Natural killer cell (primary cell): Measurements from ENCODE around the gene MPRIP. TPM values are rescaled to one million over a fixed set of nuclear protein-coding genes. Genes with fewer than 3 reads are reported as not detected.

Experiments
- ATAC-seq, 3 donors: fragments of 150-1000 bp in 2 of 3; fragments of 200-7000 bp in 1 of 3; cut with Tn5 transposase; 1 replicate in 1 of 3; 2 replicates in 2 of 3; pipeline ENCODE4 v1.10.0; 2021; ENCODE audit warnings: mild to moderate bottlenecking in 2 of 3, moderate library complexity in 2 of 3
- DNase-seq, 2 donors: peaks; one replicate each; pipeline versions ENCODE4 v3.0.0 to v3.0.0-alpha.2; 2013 to 2021; ENCODE audit warnings: mixed read lengths in 1 of 2
- H3K27ac ChIP-seq: one replicate; pipeline ENCODE4 v1.5.1; 2013; ENCODE audit warnings: mild to moderate bottlenecking, low read length
- H3K27me3 ChIP-seq: one replicate; pipeline ENCODE4 v1.6.1; 2013; ENCODE audit warnings: low read length; ENCODE audit not compliant: control insufficient read depth, insufficient read depth
- H3K36me3 ChIP-seq: one replicate; pipeline ENCODE4 v1.6.1; 2013; ENCODE audit warnings: low read length; ENCODE audit not compliant: control insufficient read depth, insufficient read depth
- H3K4me1 ChIP-seq: one replicate; pipeline ENCODE4 v1.6.1; 2013; ENCODE audit warnings: low read length; ENCODE audit not compliant: control insufficient read depth, insufficient read depth
- H3K4me3 ChIP-seq: one replicate; pipeline ENCODE4 v1.5.1; 2013; ENCODE audit warnings: low read length
- H3K9me3 ChIP-seq: one replicate; pipeline ENCODE4 v1.6.1; 2013; ENCODE audit warnings: low read length; ENCODE audit not compliant: control insufficient read depth, insufficient read depth
- H3K27ac Mint-ChIP-seq, 2 donors: one replicate each; pipeline ENCODE4 v1.8.0; 2022; ENCODE audit warnings: mild to moderate bottlenecking in 2 of 2, mixed read lengths in 2 of 2, moderate library complexity in 1 of 2
- H3K27me3 Mint-ChIP-seq, 2 donors: one replicate each; pipeline ENCODE4 v1.8.0; 2022; ENCODE audit warnings: low read depth in 2 of 2, mixed read lengths in 2 of 2
- H3K36me3 Mint-ChIP-seq: one replicate; pipeline ENCODE4 v1.8.0; 2022; ENCODE audit warnings: mixed read lengths
- H3K4me1 Mint-ChIP-seq, 2 donors: one replicate each; pipeline ENCODE4 v1.8.0; 2022; ENCODE audit warnings: mixed read lengths in 2 of 2
- H3K4me3 Mint-ChIP-seq: one replicate; pipeline ENCODE4 v1.8.0; 2022; ENCODE audit warnings: mild to moderate bottlenecking, moderate library complexity, mixed read lengths
- H3K9me3 Mint-ChIP-seq, 2 donors: one replicate each; pipeline ENCODE4 v1.8.0; 2022; ENCODE audit warnings: mixed read lengths in 2 of 2
- WGBS: methylation state at CpG from one replicate; pipeline ENCODE4 v1.1.7; 2013; ENCODE audit warnings: missing lambda C conversion rate; ENCODE audit not compliant: insufficient coverage; 5-methylcytosine and 5-hydroxymethylcytosine counted together
- intact Hi-C: fragments of 100-400 bp; cut with micrococcal nuclease; formaldehyde crosslinking; loops from one replicate; pipeline ENCODE4 v1.14.2; 2022
- total RNA-seq, 4 donors: library from RNA; stranded (reverse); fragments of 120-200 nt in 1 of 4; gene quantifications; one replicate each; pipeline versions ENCODE4 v1.2.3 to v1.2.4, GENCODE V29; 2013 to 2022
- TF ChIP-seq, protein P1 (sequence below): fragments of 200-600 bp; IDR thresholded peaks from one replicate; pipeline ENCODE4 v1.8.0; 2022; ENCODE audit warnings: antibody characterized with exemption

The MPRIP gene
- total RNA-seq, 3 donors from 2014 or later (not counting 1 experiment from before 2014, with no cell fraction given): 225 to 272 (median 229) TPM

DNA sequence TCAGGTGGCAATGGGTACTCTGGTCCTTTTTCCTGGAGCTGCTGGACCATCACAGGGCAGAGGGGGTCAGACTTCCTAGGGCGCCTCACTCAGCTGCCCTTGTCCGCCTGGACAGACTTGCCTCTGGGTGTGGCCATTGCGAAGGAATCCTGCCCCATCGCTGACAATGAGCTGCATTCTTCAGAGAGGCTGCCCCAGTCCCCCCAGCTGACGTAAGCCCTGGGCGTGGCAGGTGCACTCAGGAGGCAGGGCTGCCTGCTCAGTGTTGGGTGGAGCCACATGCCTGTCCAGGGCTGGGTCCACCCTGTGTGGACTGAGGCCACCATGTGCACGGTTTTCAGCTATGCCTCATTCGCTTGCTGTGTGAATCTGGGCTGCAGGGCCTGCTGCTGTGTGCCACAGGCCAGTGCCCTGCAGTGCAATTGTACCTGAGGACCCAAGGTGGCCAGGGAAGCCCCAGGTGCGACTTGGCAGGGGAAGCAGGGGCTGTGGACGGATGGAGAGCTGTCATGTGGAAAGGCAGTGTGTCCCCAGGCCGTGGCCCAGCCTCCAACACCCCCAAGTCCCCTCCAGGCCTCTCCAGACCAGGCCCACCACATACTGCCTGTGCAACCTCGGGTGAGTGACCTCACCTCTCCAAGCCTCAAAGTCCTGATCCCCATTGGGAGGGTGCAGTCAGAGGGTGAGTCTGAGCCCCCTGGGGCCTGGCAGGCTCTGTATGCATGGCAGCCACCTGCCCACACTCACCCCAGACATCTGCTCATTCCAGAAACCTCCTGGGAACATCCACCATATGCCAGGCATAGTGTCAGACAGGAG is 14.0 kb upstream of the MPRIP start:
- Mint-ChIP-seq H3K36me3 (no peaks in the 10 kb centered on the region), H3K27ac (no peak overlapping the region), H3K4me1 (no peaks in the 10 kb centered on the region), H3K9me3 (no peaks in the 10 kb centered on the region), H3K4me3 (no peak overlapping the region), H3K27me3 (no peaks in the 10 kb centered on the region)
- Histone ChIP-seq H3K9me3 (no peaks in the 10 kb centered on the region), H3K36me3 (no peaks in the 10 kb centered on the region), H3K4me1 (peaks cover 5% of the 10 kb centered on the region), H3K27me3 (no peaks in the 10 kb centered on the region), H3K27ac (no peak overlapping the region), H3K4me3 (no peak overlapping the region)
- DNase-seq (no peak), ATAC-seq (no peak)
- 71% methylated on average over 12 of the region's 12 CpGs for WGBS
- intact Hi-C loops: no loop called here
- TF ChIP-seq, protein P1, sequence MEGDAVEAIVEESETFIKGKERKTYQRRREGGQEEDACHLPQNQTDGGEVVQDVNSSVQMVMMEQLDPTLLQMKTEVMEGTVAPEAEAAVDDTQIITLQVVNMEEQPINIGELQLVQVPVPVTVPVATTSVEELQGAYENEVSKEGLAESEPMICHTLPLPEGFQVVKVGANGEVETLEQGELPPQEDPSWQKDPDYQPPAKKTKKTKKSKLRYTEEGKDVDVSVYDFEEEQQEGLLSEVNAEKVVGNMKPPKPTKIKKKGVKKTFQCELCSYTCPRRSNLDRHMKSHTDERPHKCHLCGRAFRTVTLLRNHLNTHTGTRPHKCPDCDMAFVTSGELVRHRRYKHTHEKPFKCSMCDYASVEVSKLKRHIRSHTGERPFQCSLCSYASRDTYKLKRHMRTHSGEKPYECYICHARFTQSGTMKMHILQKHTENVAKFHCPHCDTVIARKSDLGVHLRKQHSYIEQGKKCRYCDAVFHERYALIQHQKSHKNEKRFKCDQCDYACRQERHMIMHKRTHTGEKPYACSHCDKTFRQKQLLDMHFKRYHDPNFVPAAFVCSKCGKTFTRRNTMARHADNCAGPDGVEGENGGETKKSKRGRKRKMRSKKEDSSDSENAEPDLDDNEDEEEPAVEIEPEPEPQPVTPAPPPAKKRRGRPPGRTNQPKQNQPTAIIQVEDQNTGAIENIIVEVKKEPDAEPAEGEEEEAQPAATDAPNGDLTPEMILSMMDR: no peak

DNA sequence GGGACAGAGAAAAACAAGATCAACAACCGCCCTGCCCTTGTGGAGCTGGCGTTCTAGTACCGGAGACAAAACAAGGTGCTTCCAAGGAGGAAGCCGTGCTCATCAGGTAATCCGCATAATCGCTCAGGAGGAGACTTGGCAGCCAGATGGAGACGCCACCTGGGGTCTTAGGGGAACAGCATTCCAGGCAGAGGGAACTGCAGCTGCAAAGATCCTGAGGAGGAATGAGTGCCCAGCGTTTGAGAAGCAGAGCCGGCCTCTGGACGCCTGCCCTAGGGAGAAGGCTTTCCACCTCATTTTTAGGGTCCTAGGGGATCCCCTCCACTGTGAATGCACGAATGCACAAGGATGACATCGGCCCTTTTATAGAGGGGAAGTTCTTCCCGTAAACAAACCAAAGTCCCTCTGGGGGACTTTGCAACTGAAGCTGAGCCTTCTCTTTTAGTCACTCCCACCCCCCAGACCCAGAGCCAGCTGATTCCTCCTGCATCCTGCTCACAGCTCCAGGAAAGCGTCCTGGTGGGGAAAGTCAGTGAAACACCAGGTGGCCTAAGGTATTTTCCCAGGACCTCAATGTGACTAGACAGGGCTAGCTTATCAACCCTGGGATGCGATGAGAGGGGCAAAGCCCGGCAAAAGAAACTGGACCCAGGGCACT is 13.2 kb upstream of the MPRIP start:
- Mint-ChIP-seq H3K36me3 (no peaks in the 10 kb centered on the region), H3K27ac (no peak overlapping the region), H3K4me1 (no peaks in the 10 kb centered on the region), H3K27me3 (no peaks in the 10 kb centered on the region), H3K9me3 (no peaks in the 10 kb centered on the region), H3K4me3 (no peak overlapping the region)
- no peak overlapping the region for H3K27ac ChIP-seq
- H3K9me3 ChIP-seq: no peaks in the 10 kb centered on the region
- H3K4me1 ChIP-seq: peaks cover 5% of the 10 kb centered on the region
- H3K27me3 ChIP-seq: no peaks in the 10 kb centered on the region
- intact Hi-C loops: no loop called here
- no peak for ATAC-seq
- H3K36me3 ChIP-seq: no peaks in the 10 kb centered on the region
- DNase-seq: no peak
- TF ChIP-seq, protein P1: no peak
- WGBS: 73% methylated on average over 14 of the region's 16 CpGs
- no peak overlapping the region for H3K4me3 ChIP-seq

DNA sequence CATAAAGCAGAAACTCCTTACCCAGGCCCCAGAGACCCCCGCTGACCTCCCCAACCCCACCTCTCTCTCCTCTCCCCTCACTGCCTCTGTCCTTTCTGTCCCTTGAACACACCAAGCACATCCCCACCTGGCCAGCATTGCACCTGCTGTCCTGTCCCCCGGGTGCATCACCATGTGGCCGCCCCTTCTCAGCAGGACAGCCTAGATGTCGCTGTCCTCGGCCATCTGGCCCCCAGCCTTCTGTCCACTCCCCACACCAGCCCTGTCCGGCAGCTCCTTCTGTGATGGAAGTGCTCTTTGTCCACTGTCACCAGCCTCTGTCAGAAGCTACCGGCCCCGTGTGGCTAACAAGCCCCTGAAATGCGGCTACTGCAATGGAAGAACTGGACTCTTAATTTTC is 12.3 kb upstream of the MPRIP start:
- ATAC-seq: no peak
- Histone ChIP-seq H3K9me3 (no peaks in the 10 kb centered on the region), H3K36me3 (no peaks in the 10 kb centered on the region), H3K27me3 (no peaks in the 10 kb centered on the region), H3K4me3 (no peak overlapping the region), H3K4me1 (peaks cover 5% of the 10 kb centered on the region), H3K27ac (no peak overlapping the region)
- 86% methylated on average over 9 of the region's 9 CpGs for WGBS
- Mint-ChIP-seq H3K27ac (no peak overlapping the region), H3K27me3 (no peaks in the 10 kb centered on the region), H3K4me1 (no peaks in the 10 kb centered on the region), H3K36me3 (no peaks in the 10 kb centered on the region), H3K4me3 (no peak overlapping the region), H3K9me3 (no peaks in the 10 kb centered on the region)
- TF ChIP-seq, protein P1: no peak
- no peak for DNase-seq
- intact Hi-C loops: no loop called here
